Head of caudate nucleus (tissue), 42 donors: ENCODE results near the gene SKIC2.

Experiments used
- DNase-seq, 42 donors: peaks; one replicate each; pipeline versions ENCODE4 v3.0.0 to v3.0.0-alpha.2; 2020 to 2021; ENCODE audit warnings: mixed read lengths in 7 of 42
- intact Hi-C: fragments of 100-400 bp; cut with DNase I; formaldehyde crosslinking; loops from one replicate; pipeline ENCODE4 v1.15.0; 2022

The SKIC2 gene

DNA sequence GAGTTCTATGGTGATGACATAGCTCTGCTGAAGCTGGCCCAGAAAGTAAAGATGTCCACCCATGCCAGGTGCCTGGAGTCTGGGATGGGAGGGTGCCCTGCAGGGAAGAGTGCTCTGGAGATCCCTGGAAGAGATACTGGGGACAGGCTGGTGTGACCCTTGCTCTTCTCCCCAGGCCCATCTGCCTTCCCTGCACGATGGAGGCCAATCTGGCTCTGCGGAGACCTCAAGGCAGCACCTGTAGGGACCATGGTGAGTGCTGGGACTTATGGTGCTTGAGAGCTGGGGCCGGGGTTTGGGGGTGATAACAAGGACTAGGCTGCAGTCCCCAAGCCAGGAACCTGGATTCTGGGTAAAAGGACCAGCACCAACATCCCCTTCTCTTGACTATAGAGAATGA, 15.2 kb upstream of the SKIC2 start:
- intact Hi-C loops = no loop called here
- DNase-seq = no peak

DNA sequence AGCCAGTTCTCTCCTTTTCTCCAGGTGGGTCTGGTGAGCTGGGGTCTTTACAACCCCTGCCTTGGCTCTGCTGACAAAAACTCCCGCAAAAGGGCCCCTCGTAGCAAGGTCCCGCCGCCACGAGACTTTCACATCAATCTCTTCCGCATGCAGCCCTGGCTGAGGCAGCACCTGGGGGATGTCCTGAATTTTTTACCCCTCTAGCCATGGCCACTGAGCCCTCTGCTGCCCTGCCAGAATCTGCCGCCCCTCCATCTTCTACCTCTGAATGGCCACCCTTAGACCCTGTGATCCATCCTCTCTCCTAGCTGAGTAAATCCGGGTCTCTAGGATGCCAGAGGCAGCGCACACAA, 13.8 kb upstream of the SKIC2 start:
- no peak for DNase-seq
- intact Hi-C loops = no loop called here

DNA sequence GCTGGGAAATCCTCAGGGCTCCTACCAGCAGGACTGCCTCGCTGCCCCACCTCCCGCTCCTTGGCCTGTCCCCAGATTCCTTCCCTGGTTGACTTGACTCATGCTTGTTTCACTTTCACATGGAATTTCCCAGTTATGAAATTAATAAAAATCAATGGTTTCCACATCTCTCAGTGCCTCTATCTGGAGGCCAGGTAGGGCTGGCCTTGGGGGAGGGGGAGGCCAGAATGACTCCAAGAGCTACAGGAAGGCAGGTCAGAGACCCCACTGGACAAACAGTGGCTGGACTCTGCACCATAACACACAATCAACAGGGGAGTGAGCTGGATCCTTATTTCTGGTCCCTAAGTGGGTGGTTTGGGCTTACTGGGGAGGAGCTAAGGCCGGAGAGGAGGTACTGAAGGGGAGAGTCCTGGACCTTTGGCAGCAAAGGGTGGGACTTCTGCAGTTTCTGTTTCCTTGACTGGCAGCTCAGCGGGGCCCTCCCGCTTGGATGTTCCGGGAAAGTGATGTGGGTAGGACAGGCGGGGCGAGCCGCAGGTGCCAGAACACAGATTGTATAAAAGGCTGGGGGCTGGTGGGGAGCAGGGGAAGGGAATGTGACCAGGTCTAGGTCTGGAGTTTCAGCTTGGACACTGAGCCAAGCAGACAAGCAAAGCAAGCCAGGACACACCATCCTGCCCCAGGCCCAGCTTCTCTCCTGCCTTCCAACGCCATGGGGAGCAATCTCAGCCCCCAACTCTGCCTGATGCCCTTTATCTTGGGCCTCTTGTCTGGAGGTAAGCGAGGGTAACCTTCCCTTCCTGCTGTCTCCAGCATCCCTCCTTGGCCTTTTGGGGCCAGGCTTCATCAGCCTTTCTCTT, 13.2 kb upstream of the SKIC2 start, which contains the start of gene CFB:
Gene CFB, plus strand, starts transcription at position 589 of the 863 bp plus-strand sequence. Its CDS starts 127 bp downstream, at position 716.
- DNase-seq = peak in 5 of 42 donors; percentile 17 to 41 (median 26)
- intact Hi-C loops = no loop called here

GRCh38 chr6:31946370-31946885, 12.5 kb upstream of the SKIC2 start:
- intact Hi-C loops = no loop called here
- DNase-seq = no peak

DNA sequence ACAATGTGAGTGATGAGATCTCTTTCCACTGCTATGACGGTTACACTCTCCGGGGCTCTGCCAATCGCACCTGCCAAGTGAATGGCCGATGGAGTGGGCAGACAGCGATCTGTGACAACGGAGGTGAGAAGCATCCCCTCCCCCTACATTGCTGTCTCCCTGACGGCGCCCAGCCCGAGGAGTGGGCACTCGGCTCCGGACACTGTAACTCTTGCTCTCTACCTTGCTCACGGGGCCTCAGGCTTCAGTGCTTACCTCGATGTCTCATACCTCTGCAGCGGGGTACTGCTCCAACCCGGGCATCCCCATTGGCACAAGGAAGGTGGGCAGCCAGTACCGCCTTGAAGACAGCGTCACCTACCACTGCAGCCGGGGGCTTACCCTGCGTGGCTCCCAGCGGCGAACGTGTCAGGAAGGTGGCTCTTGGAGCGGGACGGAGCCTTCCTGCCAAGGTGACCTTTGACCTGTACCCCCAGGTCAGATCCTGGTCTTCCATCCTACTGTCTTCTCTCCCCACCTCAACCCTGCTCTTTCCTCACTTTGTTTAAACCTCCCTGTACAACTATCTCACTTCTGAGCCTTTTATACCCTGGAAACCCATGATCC, 11.8 kb upstream of the SKIC2 start:
- intact Hi-C loops = no loop called here
- no peak for DNase-seq

DNA sequence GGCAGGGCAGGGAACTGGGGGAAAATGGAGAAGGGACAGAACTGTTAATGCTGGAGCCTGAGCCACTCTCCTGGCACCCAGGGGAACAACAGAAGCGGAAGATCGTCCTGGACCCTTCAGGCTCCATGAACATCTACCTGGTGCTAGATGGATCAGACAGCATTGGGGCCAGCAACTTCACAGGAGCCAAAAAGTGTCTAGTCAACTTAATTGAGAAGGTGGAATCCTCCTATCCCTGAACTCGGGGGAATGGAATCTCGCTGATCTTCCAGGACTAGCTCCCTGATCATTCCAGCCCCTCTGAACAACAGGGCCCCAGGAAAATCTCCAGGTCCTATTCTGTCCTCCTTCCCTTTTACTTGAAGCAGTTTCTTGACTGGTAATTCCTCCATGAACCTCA, 11.1 kb upstream of the SKIC2 start:
- no peak for DNase-seq
- intact Hi-C loops = no loop called here

DNA sequence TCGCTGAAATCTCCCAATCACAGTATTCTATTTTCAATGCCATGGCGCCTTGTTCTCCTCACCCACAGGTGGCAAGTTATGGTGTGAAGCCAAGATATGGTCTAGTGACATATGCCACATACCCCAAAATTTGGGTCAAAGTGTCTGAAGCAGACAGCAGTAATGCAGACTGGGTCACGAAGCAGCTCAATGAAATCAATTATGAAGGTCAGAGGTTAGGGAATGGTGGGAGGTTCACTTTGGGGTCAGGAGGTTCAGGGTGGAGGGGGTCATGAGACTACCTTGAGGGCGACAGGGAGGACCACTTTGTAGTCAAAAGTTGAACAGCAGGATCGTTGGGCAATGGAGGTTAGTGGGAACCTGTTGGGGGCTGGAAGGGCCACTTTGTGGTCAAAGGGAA, 10.7 kb upstream of the SKIC2 start:
- intact Hi-C loops = no loop called here
- no peak for DNase-seq

GRCh38 chr6:31948753-31949413, 10.1 kb upstream of the SKIC2 start:
- no peak for DNase-seq

GRCh38 chr6:31949926-31950548, 8.9 kb upstream of the SKIC2 start:
- intact Hi-C loops = loop anchor here (5.0 kb wide), 1 partner anchor 48 kb away; the partner anchor contains the start of gene ZBTB12
- no peak for DNase-seq

More at GRCh38 chr6:31948753-31949413, 10.1 kb upstream of the SKIC2 start:
- intact Hi-C loops = no loop called here

GRCh38 chr6:31952140-31952805, 6.7 kb upstream of the SKIC2 start:
- intact Hi-C loops = loop anchor here (5.0 kb wide), 1 partner anchor 50 kb away; the partner anchor contains the start of gene ZBTB12
- DNase-seq = peak in 40 of 42 donors; percentile 29 to 84 (median 60)

GRCh38 chr6:31952890-31953289, 6.1 kb upstream of the SKIC2 start:
- DNase-seq = no peak
- intact Hi-C loops = loop anchor here (5.0 kb wide), 1 partner anchor 51 kb away; the partner anchor contains the start of gene ZBTB12

- DNase-seq = no peak
- intact Hi-C loops = loop anchor here (5.0 kb wide), 1 partner anchor 52 kb away; the partner anchor contains the start of gene ZBTB12
These were observed 4.5 kb upstream of the SKIC2 start for GRCh38 chr6:31954511-31954910.

GRCh38 chr6:31956796-31957195, 2.2 kb upstream of the SKIC2 start:
- no peak for DNase-seq
- intact Hi-C loops = no loop called here

GRCh38 chr6:31958412-31958740, 599 bp upstream of the SKIC2 start:
- no peak for DNase-seq
- intact Hi-C loops = no loop called here

DNA sequence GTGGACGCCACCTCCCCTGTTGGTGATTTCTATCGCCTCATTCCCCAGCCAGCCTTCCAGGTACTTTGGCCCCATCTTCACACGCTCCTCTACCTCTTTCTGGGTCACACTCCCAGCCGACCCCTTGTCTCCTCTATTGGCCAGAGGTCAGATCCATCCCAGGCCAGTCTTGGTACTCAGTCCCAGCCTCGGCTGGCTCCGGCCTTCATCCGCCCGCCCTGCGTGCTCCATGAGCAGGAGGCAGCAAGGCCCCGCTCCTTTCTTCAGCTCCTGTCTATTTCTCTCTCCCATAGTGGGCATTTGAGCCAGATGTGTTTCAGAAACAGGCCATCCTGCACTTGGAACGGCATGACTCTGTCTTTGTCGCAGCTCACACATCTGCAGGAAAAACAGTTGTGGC, 2.6 kb downstream of the SKIC2 start:
- DNase-seq = no peak
- intact Hi-C loops = no loop called here

DNA sequence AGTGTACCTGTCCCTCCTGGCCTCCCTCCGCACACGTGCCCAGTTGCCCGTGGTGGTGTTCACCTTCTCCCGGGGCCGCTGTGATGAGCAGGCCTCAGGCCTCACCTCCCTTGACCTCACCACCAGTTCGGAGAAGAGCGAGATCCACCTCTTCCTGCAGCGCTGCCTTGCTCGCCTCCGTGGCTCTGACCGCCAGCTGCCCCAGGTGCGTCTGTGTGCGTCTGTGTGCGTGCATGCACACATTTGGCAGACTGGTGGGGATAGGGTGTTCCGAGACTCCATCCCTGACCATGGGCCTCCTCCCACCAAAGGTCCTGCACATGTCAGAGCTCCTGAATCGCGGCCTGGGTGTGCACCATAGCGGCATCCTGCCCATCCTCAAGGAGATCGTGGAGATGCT, 4.9 kb downstream of the SKIC2 start:
- intact Hi-C loops = no loop called here

DNA sequence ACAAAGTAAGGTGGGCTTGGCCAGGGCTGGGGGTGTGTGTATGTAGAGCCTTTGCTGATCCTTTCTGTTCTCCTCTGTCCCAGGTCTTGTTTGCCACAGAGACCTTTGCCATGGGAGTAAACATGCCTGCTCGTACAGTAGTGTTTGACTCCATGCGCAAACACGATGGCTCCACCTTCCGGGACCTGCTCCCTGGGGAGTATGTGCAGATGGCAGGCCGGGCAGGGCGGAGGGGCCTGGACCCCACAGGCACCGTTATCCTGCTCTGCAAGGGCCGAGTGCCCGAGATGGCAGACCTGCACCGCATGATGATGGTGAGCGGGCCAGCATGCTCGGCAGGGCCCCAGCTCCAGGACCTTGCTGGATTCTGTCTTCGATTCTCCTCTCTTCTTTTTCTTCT, 6.7 kb downstream of the SKIC2 start:
- intact Hi-C loops = no loop called here

More for the DNA sequence above, 4.9 kb downstream of the SKIC2 start:
- DNase-seq = no peak

DNA sequence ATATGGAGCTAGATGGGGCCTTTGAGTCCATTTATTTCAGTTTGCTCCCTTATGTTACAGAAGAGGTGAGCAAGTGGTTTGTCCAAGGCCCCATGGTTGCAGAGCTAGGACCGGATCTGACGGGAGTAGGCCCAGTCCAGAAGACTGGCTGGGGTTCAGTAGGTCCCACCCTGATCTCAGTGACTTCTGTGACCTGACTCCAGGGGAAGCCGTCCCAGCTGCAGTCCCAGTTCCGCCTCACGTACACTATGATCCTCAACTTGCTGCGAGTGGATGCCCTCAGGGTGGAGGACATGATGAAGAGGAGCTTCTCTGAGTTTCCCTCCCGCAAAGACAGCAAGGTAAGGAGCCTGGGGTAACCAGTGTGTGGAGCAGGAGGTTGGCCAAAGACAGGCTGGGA, 7.5 kb downstream of the SKIC2 start:
- no peak for DNase-seq
- intact Hi-C loops = no loop called here

More for the DNA sequence above, 6.7 kb downstream of the SKIC2 start:
- no peak for DNase-seq
